Omental fat pad (tissue), 4 donors: Measurements from ENCODE around the gene KRTAP20-2. TPM values are rescaled to one million over a fixed set of nuclear protein-coding genes. Genes with fewer than 3 reads are reported as not detected.

Experiments used
- ATAC-seq: fragments of 150-250 bp; one replicate; pipeline ENCODE4 v1.9.1; 2016; ENCODE audit warnings: mild to moderate bottlenecking, moderate library complexity; ENCODE audit not compliant: low FRiP score
- DNase-seq: peaks from one replicate; pipeline ENCODE4 v3.0.0-alpha.2; 2019; ENCODE audit warnings: low spot score
- small RNA-seq: library from RNA; depleted of rRNA; stranded (forward); fragments of <200 nt; gene quantifications from one replicate; pipeline ENCODE3, GENCODE V24; 2016
- total RNA-seq, 4 donors: library from RNA; depleted of rRNA; stranded (reverse); fragments of >200 nt; gene quantifications; one replicate each; pipeline ENCODE4 v1.1.0, GENCODE V29; 2016
- TF ChIP-seq, protein P1 (sequence below), 3 donors: fragments of 450-650 bp; IDR thresholded peaks; one replicate each; pipeline ENCODE4 v1.5.1; 2016 to 2017; ENCODE audit warnings: antibody characterized with exemption in 3 of 3, mild to moderate bottlenecking in 3 of 3, moderate library complexity in 2 of 3

KRTAP20-2 gene
- total RNA-seq, 4 donors from 2014 or later, result not detected

GRCh38 chr21:30672985-30673650, 38.1 kb downstream of the KRTAP20-2 start:
- no peak for ATAC-seq
- DNase-seq, result no peak
- TF ChIP-seq, protein P1, sequence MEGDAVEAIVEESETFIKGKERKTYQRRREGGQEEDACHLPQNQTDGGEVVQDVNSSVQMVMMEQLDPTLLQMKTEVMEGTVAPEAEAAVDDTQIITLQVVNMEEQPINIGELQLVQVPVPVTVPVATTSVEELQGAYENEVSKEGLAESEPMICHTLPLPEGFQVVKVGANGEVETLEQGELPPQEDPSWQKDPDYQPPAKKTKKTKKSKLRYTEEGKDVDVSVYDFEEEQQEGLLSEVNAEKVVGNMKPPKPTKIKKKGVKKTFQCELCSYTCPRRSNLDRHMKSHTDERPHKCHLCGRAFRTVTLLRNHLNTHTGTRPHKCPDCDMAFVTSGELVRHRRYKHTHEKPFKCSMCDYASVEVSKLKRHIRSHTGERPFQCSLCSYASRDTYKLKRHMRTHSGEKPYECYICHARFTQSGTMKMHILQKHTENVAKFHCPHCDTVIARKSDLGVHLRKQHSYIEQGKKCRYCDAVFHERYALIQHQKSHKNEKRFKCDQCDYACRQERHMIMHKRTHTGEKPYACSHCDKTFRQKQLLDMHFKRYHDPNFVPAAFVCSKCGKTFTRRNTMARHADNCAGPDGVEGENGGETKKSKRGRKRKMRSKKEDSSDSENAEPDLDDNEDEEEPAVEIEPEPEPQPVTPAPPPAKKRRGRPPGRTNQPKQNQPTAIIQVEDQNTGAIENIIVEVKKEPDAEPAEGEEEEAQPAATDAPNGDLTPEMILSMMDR (IDR thresholded peaks at IDR 0.05), result no peak

- TF ChIP-seq, protein P1 (IDR thresholded peaks at IDR 0.05), result no peak
- no peak for DNase-seq
- ATAC-seq, result no peak
Observed at GRCh38 chr21:30674312-30674711, 39.3 kb downstream of the KRTAP20-2 start.

- TF ChIP-seq, protein P1 (IDR thresholded peaks at IDR 0.05), result no peak
- ATAC-seq, result no peak
- DNase-seq, result no peak
Observed at GRCh38 chr21:30676737-30677136, 41.7 kb downstream of the KRTAP20-2 start.

GRCh38 chr21:30680586-30680985, 45.6 kb downstream of the KRTAP20-2 start:
- no peak for ATAC-seq
- TF ChIP-seq, protein P1 (IDR thresholded peaks at IDR 0.05), result no peak
- no peak for DNase-seq

DNA sequence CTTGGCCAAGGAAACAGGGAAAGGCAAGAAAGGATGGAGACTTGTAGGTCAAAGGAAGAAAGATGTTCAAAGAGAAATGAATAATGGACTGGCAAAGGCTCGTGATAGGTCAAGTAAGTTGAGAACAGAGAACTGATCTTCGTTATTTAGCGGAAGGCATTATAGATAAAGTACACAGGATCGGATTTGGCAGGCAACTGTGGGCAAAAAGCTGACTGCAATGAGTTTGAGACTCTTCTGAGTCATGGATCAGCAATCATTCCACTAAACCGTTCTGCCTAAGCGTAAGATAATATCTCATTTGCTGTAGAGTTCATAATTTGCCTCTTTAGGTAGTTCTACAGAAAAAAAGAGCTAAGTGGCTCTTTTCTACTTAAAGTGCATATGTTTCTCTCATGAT, 49.5 kb downstream of the KRTAP20-2 start:
- TF ChIP-seq, protein P1 (IDR thresholded peaks at IDR 0.05), result no peak
- ATAC-seq (no peak), DNase-seq (no peak)

Small RNAs within 50 kb of the gene (small RNA-seq; reads per million reads assigned to genes)
- gene KRTAP20-1, result not detected
- gene KRTAP20-3, result not detected
- not detected for gene KRTAP20-4
- gene KRTAP22-1, result not detected
- not detected for gene KRTAP22-2

Other genes with a start within 250 kb of the KRTAP20-2 start
- gene KRTAP13-1, start 239.2 kb upstream of the KRTAP20-2 start, total RNA-seq, result not detected
- not detected for gene KRTAP13-3, start 209.3 kb upstream of the KRTAP20-2 start, total RNA-seq
- gene KRTAP13-4, start 205.0 kb upstream of the KRTAP20-2 start, total RNA-seq, result not detected
- gene KRTAP15-1, start 194.9 kb upstream of the KRTAP20-2 start, total RNA-seq, result not detected
- not detected for gene KRTAP19-1, start 154.8 kb upstream of the KRTAP20-2 start, total RNA-seq
- gene KRTAP19-2, start 147.8 kb upstream of the KRTAP20-2 start, total RNA-seq, result not detected
- not detected for gene KRTAP19-3, start 143.2 kb upstream of the KRTAP20-2 start, total RNA-seq
- gene KRTAP19-4, start 138.0 kb upstream of the KRTAP20-2 start, total RNA-seq, result not detected
- gene KRTAP19-5, start 133.1 kb upstream of the KRTAP20-2 start, total RNA-seq, result not detected
- gene KRTAP19-6, start 93.3 kb upstream of the KRTAP20-2 start, total RNA-seq, result not detected
- gene KRTAP19-7, start 73.9 kb upstream of the KRTAP20-2 start, total RNA-seq, result not detected
- gene KRTAP22-2, start 44.8 kb upstream of the KRTAP20-2 start, total RNA-seq, result not detected
- not detected for gene KRTAP6-3, start 42.8 kb upstream of the KRTAP20-2 start, total RNA-seq
- gene KRTAP6-2, start 36.3 kb upstream of the KRTAP20-2 start, total RNA-seq, result not detected
- gene KRTAP22-1, start 34.1 kb upstream of the KRTAP20-2 start, total RNA-seq, result not detected
- gene KRTAP6-1, start 21.3 kb upstream of the KRTAP20-2 start, total RNA-seq, result not detected
- gene KRTAP20-1, start 18.8 kb upstream of the KRTAP20-2 start, total RNA-seq, result not detected
- not detected for gene KRTAP20-4, start 14.6 kb upstream of the KRTAP20-2 start, total RNA-seq
- gene KRTAP20-3, start 7.7 kb downstream of the KRTAP20-2 start, total RNA-seq, result not detected
- not detected for gene KRTAP21-3, start 83.6 kb downstream of the KRTAP20-2 start, total RNA-seq
- not detected for gene KRTAP21-2, start 112.1 kb downstream of the KRTAP20-2 start, total RNA-seq
- gene KRTAP21-1, start 120.2 kb downstream of the KRTAP20-2 start, total RNA-seq, result not detected
- not detected for gene KRTAP8-1, start 178.1 kb downstream of the KRTAP20-2 start, total RNA-seq
- not detected for gene KRTAP7-1, start 194.6 kb downstream of the KRTAP20-2 start, total RNA-seq
- gene KRTAP11-1, start 246.4 kb downstream of the KRTAP20-2 start, total RNA-seq, result not detected